PC-3 (cell line): ENCODE results near the gene SLC41A3. TPM values are rescaled to one million over a fixed set of nuclear protein-coding genes. Genes with fewer than 3 reads are reported as not detected.

Experiments used
- ATAC-seq: fragments of 200-7000 bp; cut with Tn5 transposase; 2 replicates; pipeline ENCODE4 v1.9.1; 2020; ENCODE audit warnings: mild to moderate bottlenecking, moderate library complexity
- BruUV-seq: library from RNA; stranded (reverse); fragments of 400-500 nt; replicated peaks from 2 replicates; lab custom pipeline; 2021; lab: Mats Ljungman, UMichigan
- CTCF ChIA-PET: fragments of 300-600 bp; sonication (Branson Sonifier 250); formaldehyde crosslinking; loops from one replicate; lab custom pipeline; 2022; ENCODE audit warnings: antibody characterized with exemption; lab: Charles Lee
- POLR2A ChIA-PET: fragments of 300-600 bp; sonication (Branson Sonifier 250); formaldehyde crosslinking; loops from one replicate; lab custom pipeline; 2022; ENCODE audit warnings: antibody characterized with exemption; ENCODE audit not compliant: unreplicated experiment; lab: Charles Lee
- DNase-seq: peaks from one replicate; pipeline ENCODE4 v3.0.0-alpha.2; 2015
- H2AFZ ChIP-seq: fragments of 300-600 bp; sonication (generic); 2 replicates; pipeline ENCODE4 v1.6.0; 2016; ENCODE audit warnings: antibody characterized with exemption, low read length
- H3F3A ChIP-seq: fragments of 300-600 bp; sonication (generic); one replicate; pipeline ENCODE4 v1.6.0; 2017; ENCODE audit warnings: antibody characterized with exemption, low read length, control low read depth, mild to moderate bottlenecking; ENCODE audit not compliant: unreplicated experiment
- H3K27ac ChIP-seq: fragments of 300-600 bp; sonication (generic); 2 replicates; pipeline ENCODE4 v1.5.1; 2016; ENCODE audit warnings: mild to moderate bottlenecking, low read length
- H3K27me3 ChIP-seq: fragments of 300-600 bp; sonication (generic); 2 replicates; pipeline ENCODE4 v1.6.1; 2016; ENCODE audit warnings: low read length, mixed read lengths
- H3K36me3 ChIP-seq: fragments of 300-600 bp; sonication (generic); 2 replicates; pipeline ENCODE4 v1.6.1; 2016; ENCODE audit warnings: low read depth, mixed run types, low read length, mixed read lengths
- H3K4me1 ChIP-seq: fragments of 300-600 bp; sonication (generic); 2 replicates; pipeline ENCODE4 v1.5.1; 2016; ENCODE audit warnings: low read length; ENCODE audit not compliant: insufficient read depth
- H3K4me2 ChIP-seq: fragments of 300-600 bp; sonication (generic); 2 replicates; pipeline ENCODE4 v1.6.0; 2016; ENCODE audit warnings: low read length
- H3K4me3 ChIP-seq: fragments of 300-600 bp; sonication (generic); 2 replicates; pipeline ENCODE4 v1.5.1; 2016; ENCODE audit warnings: mild to moderate bottlenecking, low read length, mixed read lengths
- H3K79me2 ChIP-seq: fragments of 300-600 bp; sonication (generic); 2 replicates; pipeline ENCODE4 v1.6.1; 2017; ENCODE audit warnings: low read length, mixed read lengths
- H3K9ac ChIP-seq: fragments of 300-600 bp; sonication (generic); 2 replicates; pipeline ENCODE4 v1.6.0; 2016; ENCODE audit warnings: mild to moderate bottlenecking, low read length
- H3K9me2 ChIP-seq: fragments of 300-600 bp; sonication (generic); replicated peaks from 2 replicates; pipeline ENCODE4 v1.6.1; 2016; ENCODE audit warnings: mixed run types, low read length, mixed read lengths
- H3K9me3 ChIP-seq: fragments of 300-600 bp; sonication (generic); 2 replicates; pipeline ENCODE4 v1.6.1; 2016; ENCODE audit warnings: low read length, mixed read lengths
- H4K20me1 ChIP-seq: fragments of 300-600 bp; sonication (generic); 2 replicates; pipeline ENCODE4 v1.6.1; 2016; ENCODE audit warnings: low read length, mixed read lengths
- EZH2 ChIP-seq: fragments of 300-600 bp; sonication (generic); IDR thresholded peaks from one replicate; pipeline ENCODE4 v1.6.1; 2017; ENCODE audit warnings: antibody characterized with exemption, mild to moderate bottlenecking, low read length; ENCODE audit not compliant: unreplicated experiment
- EZH2phosphoT487 ChIP-seq: fragments of 300-600 bp; sonication (generic); IDR thresholded peaks from 2 replicates; pipeline ENCODE4 v1.6.1; 2018; ENCODE audit warnings: mild to moderate bottlenecking, antibody characterized with exemption, low read length, borderline replicate concordance
- intact Hi-C: fragments of 100-400 bp; cut with micrococcal nuclease; formaldehyde crosslinking; loops from 2 replicates; pipeline ENCODE4 v1.9.0; 2023
- total RNA-seq: library from RNA; depleted of rRNA; stranded (reverse); fragments of >200 nt; gene quantifications from 2 replicates; pipeline ENCODE4 v1.2.3, GENCODE V29; 2014
- TF ChIP-seq, protein P1 (sequence below): fragments of 300-600 bp; sonication (generic); conservative IDR thresholded peaks from 2 replicates; pipeline ENCODE4 v1.5.1; 2017; ENCODE audit warnings: antibody characterized with exemption, low read depth, mild to moderate bottlenecking, low read length

SLC41A3 gene
- total RNA-seq, 1 experiment from 2014 or later = 29.8 TPM

GRCh38 chr3:126124896-126125295 is 41.0 kb upstream of the SLC41A3 start:
- no peak overlapping the region for H3K27ac ChIP-seq
- H3K9ac ChIP-seq = no peak overlapping the region
- intact Hi-C loops = no loop called here
- no peaks in the 10 kb centered on the region for H4K20me1 ChIP-seq
- no peaks in the 10 kb centered on the region for H3K79me2 ChIP-seq
- ATAC-seq (no peak), DNase-seq (no peak)
- H3K36me3 ChIP-seq = no peaks in the 10 kb centered on the region
- ChIA-PET CTCF (no interaction called here), POLR2A (no interaction called here)
- no TSS peak for BruUV-seq
- H3K4me3 ChIP-seq = no peak overlapping the region
- H3K9me2 ChIP-seq = no peaks in the 10 kb centered on the region
- no peak overlapping the region for H2AFZ ChIP-seq
- H3K4me2 ChIP-seq = no peak overlapping the region
- peaks cover 8% of the 10 kb centered on the region for H3K4me1 ChIP-seq
- no peak for TF ChIP-seq EZH2phosphoT487
- TF ChIP-seq, protein P1, sequence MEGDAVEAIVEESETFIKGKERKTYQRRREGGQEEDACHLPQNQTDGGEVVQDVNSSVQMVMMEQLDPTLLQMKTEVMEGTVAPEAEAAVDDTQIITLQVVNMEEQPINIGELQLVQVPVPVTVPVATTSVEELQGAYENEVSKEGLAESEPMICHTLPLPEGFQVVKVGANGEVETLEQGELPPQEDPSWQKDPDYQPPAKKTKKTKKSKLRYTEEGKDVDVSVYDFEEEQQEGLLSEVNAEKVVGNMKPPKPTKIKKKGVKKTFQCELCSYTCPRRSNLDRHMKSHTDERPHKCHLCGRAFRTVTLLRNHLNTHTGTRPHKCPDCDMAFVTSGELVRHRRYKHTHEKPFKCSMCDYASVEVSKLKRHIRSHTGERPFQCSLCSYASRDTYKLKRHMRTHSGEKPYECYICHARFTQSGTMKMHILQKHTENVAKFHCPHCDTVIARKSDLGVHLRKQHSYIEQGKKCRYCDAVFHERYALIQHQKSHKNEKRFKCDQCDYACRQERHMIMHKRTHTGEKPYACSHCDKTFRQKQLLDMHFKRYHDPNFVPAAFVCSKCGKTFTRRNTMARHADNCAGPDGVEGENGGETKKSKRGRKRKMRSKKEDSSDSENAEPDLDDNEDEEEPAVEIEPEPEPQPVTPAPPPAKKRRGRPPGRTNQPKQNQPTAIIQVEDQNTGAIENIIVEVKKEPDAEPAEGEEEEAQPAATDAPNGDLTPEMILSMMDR = no peak
- no peak for TF ChIP-seq EZH2
- no peaks in the 10 kb centered on the region for H3K27me3 ChIP-seq
- no peaks in the 10 kb centered on the region for H3F3A ChIP-seq
- H3K9me3 ChIP-seq = no peaks in the 10 kb centered on the region

GRCh38 chr3:126124148-126124868 is 40.4 kb upstream of the SLC41A3 start:
- intact Hi-C loops = no loop called here
- Histone ChIP-seq H3K27me3 (no peaks in the 10 kb centered on the region), H3K9ac (no peak overlapping the region), H3K4me3 (no peak overlapping the region), H4K20me1 (no peaks in the 10 kb centered on the region), H2AFZ (no peak overlapping the region), H3K27ac (no peak overlapping the region), H3K36me3 (no peaks in the 10 kb centered on the region), H3K4me2 (no peak overlapping the region), H3K4me1 (peaks cover 9% of the 10 kb centered on the region; the same call in 1 of the 2 replicates), H3K79me2 (no peaks in the 10 kb centered on the region), H3F3A (no peaks in the 10 kb centered on the region), H3K9me3 (no peaks in the 10 kb centered on the region), H3K9me2 (no peaks in the 10 kb centered on the region)
- DNase-seq = no peak
- TF ChIP-seq, protein P1 = no peak
- TF ChIP-seq EZH2phosphoT487 = no peak
- TF ChIP-seq EZH2 = no peak
- ChIA-PET POLR2A (no interaction called here), CTCF (no interaction called here)
- BruUV-seq = no TSS peak
- ATAC-seq = no peak

DNA sequence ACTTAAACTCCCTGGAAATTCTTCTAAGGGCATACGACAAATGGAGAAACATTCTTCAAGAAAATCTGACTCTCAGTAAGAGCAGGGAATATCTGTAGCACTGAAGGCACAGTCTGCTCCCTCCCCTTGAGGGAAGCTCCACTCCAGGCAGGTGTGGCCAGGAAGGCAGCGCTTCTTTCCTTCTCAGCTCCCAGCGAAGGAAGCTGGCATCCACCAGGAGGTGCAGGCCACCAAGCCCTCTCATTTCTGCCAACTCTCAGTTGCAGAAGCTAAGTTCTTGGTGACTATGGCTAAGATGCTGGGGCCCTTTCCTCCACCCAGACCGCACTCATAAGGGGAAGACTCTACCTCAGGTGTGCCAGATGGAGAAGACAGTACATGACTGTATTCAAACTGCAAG is 37.7 kb upstream of the SLC41A3 start:
- no TSS peak for BruUV-seq
- TF ChIP-seq EZH2phosphoT487 = no peak
- Histone ChIP-seq H3K9ac (no peak overlapping the region), H2AFZ (no peak overlapping the region), H3K9me3 (no peaks in the 10 kb centered on the region), H3K36me3 (no peaks in the 10 kb centered on the region), H3F3A (no peaks in the 10 kb centered on the region), H4K20me1 (no peaks in the 10 kb centered on the region), H3K4me1 (peaks cover 8% of the 10 kb centered on the region), H3K4me3 (no peak overlapping the region), H3K79me2 (no peaks in the 10 kb centered on the region), H3K27me3 (no peaks in the 10 kb centered on the region), H3K27ac (no peak overlapping the region), H3K9me2 (no peaks in the 10 kb centered on the region), H3K4me2 (no peak overlapping the region)
- intact Hi-C loops = no loop called here
- CTCF ChIA-PET = no interaction called here
- POLR2A ChIA-PET = no interaction called here
- ATAC-seq (no peak), DNase-seq (no peak)
